ENCODE data around the gene IFI6.

The IFI6 gene

DNA sequence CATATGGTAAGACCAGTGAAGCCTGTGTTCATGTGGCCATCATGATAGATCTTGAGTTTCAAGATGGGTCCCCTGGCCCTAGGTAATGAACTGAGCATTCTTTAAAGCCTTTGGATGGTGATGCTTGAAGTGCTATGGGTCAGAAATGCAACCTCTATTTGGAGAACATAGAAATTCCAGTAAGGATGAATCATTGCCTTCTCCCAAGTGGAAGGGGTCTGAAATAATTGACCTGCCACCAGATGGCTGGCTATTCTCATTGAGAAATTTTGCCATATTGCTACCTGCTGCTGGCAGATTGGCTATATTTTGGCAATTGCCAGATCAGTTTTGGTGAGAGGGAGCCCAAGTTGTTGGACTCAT lies 739 bp upstream of the IFI6 start:
- DNase-seq (ENCODE audit: low read depth), result peak; percentile 15

DNA sequence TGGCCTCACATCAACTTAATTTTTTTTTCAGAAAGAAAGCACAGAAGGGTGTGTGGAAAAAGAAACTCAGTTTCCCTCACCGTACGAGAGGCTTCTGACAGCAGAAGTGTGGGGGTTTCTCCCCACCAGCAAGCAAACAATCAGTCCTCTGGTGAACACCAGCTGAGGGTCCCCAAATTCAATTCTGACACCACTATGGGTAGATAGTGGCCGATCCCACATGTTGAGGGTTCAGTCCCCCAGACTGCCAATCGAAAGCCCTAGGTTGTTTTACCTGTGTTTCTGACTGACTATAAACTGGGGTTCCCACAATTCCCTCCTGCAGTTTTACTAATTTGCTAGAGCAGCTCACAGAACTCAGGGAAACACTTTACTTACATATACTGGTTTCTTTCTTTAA lies 2.1 kb downstream of the IFI6 start:
- DNase-seq (ENCODE audit: low read depth), result no peak

DNA sequence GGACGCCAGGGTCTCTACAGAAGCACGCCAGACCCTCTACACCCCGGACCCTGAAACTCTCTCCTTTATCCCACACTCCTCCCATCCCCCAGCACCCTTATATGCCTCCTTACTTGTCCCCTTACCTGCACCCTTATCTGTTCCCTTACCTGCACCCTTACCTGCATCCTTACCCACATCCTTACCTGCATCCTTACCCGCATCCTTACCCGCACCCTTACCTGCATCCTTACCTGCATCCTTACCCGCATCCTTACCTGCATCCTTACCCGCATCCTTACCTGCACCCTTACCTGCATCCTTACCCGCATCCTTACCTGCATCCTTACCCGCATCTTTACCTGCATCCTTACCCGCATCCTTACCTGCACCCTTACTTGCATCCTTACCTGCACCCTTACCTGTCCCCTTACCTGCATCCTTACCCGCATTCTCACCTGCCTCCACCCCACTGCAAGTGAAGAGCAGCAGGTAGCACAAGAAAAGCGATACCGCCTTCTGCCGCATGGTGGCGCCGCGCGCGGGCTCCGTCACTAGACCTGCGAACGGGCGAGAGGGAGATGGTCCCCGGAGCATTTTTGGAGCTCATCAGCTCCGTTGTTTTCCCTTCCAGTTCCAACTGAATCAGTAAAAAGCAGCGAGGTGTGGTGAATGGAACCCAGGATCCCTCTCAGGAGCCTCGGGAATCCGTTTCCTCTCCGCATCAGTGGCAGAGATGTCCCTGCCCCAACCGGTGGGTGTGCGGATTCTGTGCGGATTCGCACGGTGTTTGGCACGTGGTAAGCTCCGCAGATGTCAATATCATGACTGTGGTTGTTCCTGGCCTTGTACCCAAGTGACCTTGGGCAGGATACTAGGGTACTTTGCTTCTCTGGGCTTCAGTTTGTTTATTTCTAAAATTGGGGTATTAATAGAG lies 2.9 kb downstream of the IFI6 start:
- DNase-seq (ENCODE audit: low read depth), result peak; percentile 34

DNA sequence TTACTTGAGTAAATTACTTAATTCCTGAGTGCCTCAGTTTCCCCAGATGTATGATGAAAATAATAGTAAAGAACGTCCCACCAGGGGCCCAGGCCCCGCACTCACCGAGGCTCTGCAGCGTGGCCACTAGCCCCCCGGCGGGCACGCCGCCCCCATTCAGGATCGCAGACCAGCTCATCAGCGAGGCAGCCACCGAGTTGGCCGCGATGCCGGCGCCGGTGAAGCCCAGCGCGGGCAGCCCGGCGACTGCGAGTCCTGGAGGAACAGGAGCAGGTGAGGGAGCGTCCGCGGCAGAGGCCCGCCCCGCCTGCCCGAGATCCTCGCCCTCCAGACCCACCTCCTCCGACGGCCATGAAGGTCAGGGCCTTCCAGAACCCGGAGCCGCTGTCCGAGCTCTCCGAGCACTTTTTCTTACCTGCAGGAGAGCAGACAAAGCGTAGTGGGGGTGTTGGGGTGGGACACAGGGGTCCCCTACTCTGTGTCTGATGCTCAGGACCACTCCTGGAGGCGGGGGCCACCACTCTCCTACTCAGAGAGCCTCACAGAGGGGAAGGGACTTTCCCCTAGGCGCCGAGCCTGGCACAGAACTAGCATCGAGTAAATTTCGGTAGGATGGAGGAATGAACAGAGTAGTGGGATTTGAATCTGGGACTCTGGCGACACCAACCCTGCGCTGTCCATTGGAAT lies 3.7 kb downstream of the IFI6 start:
- DNase-seq (ENCODE audit: low read depth), result no peak

DNA sequence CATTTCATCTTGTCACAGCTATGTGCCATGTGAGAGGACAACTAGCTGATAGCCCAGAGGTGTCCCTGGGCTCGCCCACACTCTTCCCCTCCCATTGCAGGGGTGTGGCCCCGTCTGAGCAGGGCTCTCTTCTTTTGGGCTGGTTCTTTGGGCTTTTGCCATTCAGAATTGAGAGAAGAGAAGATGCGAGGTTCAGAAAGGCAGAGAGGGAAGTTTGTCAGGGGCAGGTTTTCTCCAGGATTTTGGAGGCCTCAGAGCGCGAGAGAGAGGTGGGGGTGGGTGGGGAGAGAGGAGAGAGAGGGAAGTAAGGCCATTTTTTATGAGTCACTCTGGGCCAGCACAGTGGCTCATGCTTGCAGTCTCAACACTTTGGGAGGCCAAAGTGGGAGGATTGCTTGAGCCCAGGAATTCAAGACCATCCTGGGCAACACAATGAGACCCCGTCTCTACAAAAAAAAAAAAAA lies 5.2 kb downstream of the IFI6 start:
- DNase-seq (ENCODE audit: low read depth), result no peak

DNA sequence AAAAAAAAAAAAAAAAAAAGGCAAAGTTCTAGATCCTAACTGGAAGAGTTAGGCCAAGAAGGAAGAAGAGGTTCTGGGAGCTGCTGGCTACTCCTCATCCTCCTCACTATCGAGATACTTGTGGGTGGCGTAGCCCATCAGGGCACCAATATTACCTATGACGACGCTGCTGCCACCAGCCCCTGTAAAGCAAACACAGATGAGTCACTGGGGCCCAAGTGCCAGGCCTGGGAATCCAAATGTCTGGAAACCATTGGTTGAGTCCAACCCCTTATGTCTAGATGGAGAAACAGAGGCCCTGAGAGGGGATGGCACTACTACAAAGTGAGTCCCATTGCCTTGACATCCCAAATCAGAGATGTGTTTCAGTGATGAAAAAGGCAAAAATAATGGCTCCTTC lies 5.7 kb downstream of the IFI6 start:
- DNase-seq (ENCODE audit: low read depth), result no peak

DNA sequence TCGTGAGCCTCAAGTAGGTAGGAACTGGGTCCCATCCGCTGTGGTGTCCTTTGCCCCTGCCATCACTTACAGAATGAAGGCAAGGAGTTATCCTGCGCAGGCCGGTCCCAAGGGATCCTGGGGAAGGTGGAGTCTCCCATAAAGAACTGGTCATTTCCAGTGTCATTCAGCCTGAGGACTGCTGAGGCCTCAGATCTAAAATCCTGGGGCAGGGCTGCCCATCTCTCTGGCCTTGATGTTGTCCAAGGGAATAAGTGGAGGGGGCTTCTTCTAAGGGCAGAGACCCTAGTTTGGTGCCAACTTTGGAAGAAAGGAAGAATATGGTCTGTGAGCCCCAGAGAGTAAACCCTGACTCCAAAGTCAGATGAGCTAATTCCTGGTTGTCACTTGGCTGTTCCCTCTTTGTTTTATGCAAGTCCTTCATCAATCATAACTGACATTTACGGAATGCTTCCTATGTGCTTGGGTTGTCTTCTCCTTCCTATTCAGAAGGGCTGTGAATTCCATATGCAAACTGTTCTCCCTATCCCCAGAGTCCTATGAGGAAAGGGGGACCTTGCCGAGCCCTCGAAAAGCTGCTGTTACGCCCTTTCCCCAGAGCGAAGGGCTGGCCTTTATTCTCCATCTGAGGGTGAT lies 6.9 kb downstream of the IFI6 start:
- no peak for DNase-seq (ENCODE audit: low read depth)

DNA sequence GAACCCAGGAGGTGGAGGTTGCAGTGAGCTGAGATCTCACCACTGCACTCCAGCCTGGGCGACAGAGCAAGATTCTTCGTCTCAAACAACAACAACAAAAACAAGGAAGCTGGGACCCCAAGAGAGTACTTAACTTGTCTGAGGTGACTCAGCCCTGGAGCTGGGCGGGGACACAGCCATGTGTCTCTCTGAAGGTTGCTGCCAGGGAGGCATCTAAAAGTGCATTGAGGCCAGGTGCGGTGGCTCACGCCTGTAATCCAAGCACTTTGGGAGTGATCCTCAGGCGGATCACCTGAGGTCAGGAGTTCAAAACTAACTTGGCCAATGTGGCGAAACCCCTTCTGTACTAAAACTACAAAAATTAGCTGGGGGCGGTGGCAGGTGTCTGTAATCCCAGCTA lies 7.7 kb downstream of the IFI6 start:
- no peak for DNase-seq (ENCODE audit: low read depth)

DNA sequence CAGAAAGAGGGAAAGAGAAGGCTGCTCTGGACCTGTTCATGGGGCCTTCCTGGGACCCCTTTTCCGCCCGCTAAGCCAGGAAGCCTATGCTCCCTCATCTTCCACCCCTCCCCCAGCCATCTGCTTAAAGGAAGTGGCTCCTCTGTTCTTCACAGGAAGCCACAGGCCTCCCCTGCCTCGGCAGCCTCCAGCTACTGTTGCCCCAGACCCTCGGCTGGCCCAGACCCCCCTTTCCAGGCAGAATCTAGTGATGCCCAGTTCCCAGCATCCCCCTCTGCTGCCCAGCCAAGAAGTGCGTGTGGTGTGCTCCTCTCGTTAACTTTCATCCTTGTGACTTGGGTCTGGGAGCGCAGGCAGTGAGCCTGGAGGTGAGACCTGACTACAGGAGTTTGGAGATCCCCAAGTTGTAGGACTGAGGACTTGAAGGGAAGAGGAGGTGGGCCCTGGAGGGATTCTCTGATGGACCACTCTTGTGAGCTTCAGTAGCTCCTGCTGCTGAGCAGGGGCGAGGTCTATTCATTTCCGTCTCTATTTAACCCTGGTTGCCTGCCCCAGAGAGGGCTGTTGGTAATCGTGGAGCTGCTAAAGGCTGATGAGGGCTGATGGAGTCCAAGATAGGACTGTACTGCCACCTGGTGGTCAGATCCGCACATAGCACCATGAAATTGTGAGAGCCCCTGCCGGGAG lies 9.1 kb downstream of the IFI6 start:
- peak; percentile 55 for DNase-seq (ENCODE audit: low read depth)

DNA sequence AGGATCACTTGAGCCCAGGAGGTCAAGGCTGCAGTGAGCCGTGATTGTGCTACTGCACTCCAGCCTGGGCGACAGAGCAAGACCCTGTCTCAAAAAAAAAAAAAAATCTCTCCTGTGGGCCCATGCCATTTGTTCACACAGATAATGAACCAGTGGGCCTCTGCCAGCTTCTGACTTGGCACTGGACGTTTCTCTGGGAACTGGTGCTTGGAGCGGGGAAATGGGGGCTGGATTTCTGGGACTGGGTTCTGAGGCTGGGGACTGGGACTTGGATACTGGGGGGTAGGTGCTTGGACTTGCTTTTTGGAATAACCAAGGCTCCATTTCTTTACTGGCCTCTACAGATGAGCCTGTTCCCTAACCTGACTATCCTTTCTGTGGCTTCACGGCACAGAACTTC lies 9.7 kb downstream of the IFI6 start:
- no peak for DNase-seq (ENCODE audit: low read depth)

DNA sequence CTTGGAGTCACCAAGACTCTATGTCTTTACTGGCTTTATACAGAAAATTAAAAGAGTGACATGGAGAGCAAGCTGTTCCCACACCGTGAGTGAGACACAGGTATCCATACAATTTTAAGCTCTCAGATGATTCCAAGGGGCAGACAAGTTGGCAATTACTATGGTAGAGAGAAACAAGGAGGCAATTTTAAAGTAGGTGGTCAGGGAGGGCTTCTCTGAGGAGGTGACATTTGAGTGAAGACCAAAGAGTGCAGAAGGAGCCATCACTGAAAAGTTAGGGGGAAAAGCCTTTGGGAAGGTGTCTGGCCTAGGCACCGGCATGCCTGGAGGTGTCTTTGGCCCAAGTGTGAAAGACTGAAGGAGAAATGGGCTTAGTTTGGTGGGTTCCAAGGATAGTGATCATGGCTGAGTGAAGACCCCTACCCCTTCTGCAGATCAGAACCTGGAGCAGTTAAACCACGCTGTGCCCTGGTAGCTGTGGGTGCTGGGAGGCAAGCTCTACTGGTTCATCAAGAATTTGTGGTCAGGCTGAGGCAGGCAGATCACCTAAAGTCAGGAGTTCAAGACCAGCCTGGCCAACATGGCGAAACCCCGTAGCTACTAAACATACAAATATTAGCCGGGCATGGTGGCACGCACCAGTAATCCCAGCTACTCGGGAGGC lies 10.4 kb downstream of the IFI6 start:
- no peak for DNase-seq (ENCODE audit: low read depth)

DNA sequence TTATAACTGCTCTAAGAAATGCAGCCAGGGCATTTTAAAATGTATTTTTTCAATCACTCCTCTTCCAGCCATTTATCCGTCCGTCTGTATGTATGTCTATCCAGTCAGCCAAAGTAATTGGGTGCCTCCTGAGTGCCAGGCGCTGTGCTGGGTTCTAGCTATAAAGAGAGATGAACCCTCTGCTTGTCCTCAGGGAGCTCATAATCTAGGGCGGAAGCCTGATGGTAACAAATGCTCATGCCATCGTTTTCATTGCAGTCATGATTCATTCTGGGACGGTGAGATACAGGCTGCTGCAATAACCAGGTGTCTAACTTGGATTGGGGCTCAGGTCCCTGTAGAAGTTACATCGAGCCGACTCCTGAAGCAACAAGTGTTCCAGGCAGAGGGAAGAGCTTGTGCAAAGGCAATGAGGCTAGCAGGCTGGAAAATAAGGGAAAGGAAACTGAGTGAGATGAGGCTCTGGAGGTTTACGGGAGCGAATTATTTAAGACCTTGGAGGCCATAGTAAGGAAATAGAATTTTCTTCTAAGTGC lies 11.6 kb downstream of the IFI6 start:
- no peak for DNase-seq (ENCODE audit: low read depth)

DNA sequence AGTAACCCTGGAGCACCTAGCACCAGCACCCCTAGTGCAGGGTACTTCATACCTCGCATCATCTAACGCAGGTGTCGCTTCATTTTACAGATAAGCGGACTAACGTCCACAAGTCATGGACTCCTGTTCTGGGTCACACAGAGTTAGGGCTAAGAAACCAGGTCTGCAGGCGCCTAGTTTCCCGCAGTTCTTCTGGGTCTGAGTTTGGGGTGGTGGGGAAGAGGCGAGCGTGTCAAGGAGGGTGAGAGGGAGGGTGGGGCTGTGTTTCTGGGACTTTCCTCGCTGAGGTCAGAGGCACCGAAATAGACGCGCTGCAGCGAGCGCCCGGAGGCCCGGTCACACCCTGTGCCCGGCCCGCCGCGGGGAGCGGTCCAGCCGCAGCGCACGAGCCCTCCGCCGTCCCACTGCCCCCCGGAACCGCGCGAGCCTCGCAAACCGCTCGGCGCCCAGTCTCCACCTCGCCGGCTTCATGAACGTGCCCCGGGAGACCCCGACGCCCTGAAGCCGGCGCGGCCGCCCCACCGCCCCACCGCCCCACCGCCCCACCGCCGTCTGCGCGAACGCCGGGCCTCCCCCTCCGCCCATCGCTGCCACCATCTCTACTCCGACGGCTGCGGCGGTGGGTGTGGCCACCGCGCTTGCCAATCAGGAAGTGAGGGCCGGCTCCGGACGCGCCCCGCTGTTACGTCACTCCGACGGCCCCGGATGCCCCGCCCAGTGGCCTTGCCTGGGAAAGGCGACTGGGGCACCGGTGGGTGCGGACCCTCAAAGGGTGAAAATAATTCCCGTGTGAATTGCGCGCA lies 12.3 kb downstream of the IFI6 start:
- peak; percentile 78 for DNase-seq (ENCODE audit: low read depth)

DNA sequence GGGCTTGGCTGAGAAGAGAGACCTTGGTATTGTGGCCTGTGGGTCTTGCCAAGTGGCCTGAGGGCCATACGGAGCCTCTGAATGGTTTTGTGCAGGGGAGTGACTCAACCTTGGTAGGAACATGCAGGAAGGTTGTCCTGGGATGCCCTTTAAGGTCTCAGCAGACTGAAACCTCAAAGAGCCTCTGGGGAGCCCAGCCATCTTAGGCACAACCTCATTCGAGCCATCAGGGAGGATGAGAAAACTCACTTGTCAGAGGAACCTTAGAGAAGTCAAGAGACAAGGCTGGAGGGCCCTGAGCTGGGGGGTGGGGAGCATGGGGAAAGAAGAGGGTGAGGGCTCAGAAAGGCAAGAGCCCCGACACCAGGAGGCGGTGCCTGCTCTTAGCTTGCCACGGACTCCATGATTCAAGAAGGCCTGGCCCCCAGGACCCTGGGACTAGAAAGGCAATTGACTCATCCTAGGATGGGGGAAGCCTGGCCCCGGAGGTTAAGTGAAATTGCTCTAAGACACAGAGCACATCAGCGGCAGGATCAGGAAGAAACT lies 13.0 kb downstream of the IFI6 start:
- DNase-seq (ENCODE audit: low read depth), result peak; percentile 77

DNA sequence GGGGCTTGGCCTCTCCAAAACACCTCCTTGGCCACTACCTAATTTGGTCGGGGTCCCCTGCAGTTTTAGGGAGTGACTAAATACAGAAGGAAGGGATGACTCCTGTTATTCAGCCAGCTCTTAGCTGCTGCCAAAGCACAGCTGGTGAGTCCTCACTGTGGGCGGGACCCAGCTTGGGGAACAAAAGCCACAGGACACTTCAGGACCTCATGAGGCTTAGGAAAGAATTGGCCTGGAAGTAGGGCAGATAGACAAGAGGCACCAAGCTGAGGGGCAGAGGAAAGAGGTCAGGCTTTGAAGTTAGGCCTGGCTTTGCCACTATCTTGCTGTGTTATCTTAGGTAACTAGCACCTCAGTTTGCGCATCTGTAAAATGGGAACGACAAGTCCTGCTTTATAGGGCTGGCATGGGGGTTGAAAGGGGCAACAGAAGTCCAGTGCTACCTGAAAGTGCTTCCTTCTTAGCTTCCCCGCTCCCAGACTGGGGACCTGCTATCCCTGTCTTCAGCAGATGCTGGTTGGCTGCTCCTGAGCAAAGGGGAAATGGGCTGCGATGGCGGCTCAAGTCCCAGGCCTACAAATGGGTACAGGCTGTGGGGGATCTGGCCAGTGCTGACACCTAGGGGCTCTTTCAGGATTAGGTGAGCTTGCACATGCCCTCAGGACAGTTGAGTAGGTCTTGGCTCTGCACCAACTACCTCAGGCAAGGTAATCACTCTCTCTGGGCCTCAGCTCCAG lies 15.7 kb downstream of the IFI6 start:
- DNase-seq (ENCODE audit: low read depth), result peak; percentile 72

DNA sequence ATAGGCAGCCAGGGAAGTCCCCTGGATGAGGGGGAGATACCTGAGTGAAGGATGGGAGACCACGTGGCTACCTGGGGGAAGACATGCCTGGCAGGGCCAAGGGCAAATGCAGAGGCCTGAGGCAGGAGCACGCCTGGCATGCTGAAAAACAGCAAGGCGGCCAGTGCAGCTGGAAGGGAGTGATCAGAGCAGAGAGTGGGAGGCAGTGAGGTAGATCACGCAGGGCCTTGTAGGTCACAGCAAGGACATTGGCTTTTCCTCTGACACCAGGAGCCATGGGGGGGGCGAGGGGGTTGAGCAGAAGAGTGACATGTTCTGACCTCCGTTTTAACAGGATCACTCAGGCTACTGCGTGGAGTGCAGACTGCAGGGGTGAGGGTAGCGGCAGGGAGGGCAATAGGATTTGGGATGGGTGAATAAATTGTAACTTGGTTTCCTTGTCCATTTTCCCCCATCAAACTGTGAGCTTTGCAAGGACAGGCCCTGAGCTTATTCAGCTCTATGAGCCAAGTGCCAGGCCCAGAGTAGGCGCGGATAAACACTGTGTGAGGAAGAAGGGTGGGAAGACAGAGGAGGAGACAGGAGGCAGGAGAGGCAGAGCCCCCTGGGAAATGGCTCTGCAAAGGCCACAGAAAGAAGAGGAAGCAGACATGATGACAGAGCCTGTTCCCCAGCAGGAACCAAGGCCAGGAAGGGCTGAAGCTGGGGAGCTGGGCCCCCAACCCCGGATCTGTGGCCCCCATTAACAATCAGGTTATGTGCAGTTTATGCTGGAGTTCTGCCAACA lies 16.6 kb downstream of the IFI6 start:
- DNase-seq (ENCODE audit: low read depth), result no peak

DNA sequence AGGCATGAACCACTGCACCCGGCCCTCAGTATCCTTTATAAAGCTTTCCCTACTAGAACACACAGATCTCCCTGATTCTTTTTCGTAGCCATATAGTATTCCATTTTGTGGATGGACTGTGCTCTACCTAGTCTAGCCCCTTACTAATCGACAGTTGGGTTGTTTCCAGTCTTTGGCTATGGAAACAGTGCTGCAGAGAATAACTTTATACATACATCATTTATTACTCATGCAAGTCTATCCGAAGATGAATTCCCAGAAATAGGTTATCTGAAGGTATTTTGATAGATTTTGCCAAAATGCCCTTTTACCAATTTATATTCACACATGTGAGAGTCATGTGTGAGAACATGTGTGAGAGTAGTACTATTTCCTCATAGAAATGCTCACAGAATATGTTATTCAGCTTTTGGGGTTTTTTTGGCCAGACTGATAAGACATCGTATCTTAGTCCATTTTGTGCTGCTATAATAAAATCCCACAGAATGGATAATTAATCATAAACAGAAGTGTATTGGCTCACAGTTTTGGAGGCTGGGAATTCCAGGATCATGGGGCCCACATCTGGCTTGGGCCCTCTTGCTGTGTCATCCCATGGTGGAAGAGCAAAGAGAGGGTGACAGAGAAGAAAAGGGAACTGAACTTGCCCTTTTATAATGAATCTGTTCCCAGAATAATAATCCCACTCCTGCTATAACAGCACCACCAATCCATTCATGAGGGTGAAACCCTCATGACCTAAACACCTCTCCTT lies 19.7 kb downstream of the IFI6 start:
- no peak for DNase-seq (ENCODE audit: low read depth)

DNA sequence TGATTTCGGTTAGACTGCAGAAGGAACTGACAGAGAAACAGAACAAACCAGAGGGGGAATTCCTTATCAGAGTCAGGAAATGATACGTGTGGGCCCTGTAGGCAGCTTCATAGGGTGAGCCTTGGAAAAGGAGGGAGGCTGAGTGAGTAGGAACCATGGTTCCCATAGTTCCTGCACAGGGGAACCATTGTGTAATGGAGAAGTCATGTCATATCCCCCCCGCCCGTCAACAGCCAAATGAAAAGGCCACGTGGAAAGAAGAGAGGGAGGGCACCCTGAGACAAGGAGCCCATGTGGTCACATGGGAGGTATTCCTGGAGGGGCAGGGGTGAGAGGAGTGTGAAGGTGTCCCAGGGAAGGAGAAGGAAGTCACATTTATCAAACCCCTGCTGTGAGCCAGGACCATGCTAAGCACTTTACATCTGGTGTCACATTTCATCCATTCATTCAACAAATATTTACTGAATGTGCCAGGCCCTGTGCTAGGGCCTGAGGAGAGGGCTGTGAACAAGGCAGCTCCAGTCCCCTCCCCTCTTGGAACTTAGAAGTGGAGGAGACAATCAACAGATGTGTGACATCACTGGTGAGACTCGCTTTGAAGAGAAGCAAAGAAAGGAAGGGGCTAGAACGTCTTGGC lies 21.3 kb downstream of the IFI6 start:
- DNase-seq (ENCODE audit: low read depth), result peak; percentile 49
